Left colon (tissue), 2 donors: ENCODE data around the gene ULK4. TPM values are rescaled to one million over a fixed set of nuclear protein-coding genes. Genes with fewer than 3 reads are reported as not detected.

Source experiments
- ATAC-seq: fragments of 200-7000 bp; cut with Tn5 transposase; one replicate; pipeline ENCODE4 v1.9.1; 2020; ENCODE audit warnings: mild to moderate bottlenecking, moderate library complexity
- DNase-seq, 2 donors: peaks; one replicate each; pipeline ENCODE4 v3.0.0-alpha.2; 2020
- intact Hi-C, 2 donors: fragments of 100-400 bp; cut with DNase I in 1 of 2; cut with micrococcal nuclease in 1 of 2; formaldehyde crosslinking; loops; one replicate each; pipeline versions ENCODE4 v1.11.2 to v1.14.0; 2022; cut with DNase I, micrococcal nuclease
- total RNA-seq, 2 donors: library from RNA; stranded (reverse); fragmentation: NEBNext Ultra II Directional; extraction: Animal tissue kit (Norgen Biotek cat#: 25700); gene quantifications; one replicate each; pipeline ENCODE4 v1.2.1, GENCODE V29; 2021
- donor health status: DM: no; HTN: no; CAD: no.
- donor health status: DM: yes; HTN: yes; CAD: no.

ULK4 gene
- total RNA-seq, 2 donors from 2014 or later: 5.3 to 5.7 TPM

DNA sequence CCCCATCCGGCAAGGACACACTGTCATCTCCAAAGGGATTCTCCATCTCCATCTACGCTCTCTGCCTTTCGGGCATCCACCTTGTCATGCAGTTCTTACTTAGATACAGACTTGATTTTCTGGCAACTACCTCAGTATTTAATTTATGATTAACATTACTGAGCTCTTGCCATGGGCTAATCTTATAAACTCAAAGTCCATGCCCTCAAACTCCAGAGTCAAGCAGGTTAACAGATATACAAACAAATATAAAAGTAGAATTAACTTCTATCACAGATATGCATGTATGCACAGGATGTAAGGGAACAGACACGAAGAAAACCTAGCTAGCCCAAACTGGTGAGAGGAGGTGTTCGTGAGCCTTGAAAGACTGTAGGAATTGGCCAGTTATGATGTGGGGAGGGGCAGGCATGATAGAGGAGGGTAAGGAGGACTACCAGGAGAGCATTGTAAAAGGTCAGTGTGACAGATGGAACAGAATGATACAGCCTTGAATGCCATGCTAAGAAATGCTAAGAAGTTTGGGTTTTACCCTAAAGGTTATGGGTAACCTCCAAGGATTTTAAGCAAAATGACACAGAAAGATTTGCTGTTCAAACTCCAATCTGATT lies 334.3 kb downstream of the ULK4 start:
- intact Hi-C loops: no loop called here
- ATAC-seq (peak; percentile 82), DNase-seq (no peak)

DNA sequence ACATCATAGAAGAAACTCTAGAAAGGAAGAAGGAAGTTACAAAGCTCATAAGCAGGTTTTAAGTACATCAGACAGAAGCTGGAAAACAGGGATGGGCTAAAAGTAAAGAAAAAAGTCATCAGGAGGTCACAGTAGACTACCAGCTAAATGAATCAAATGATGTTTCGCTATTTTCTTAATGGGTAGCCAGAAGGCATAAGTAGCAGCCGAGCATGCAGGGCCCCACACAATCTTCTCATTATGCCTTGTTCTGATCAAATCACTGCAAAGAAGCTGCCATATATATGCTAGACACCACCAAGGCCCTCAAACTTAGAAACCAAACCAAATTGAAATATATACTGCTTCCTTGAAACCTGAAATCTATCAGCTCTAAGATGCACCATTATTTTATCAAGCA lies 349.1 kb downstream of the ULK4 start:
- no peak for ATAC-seq
- no peak for DNase-seq
- intact Hi-C loops: no loop called here

- ATAC-seq: no peak
- intact Hi-C loops: no loop called here
- no peak for DNase-seq
Observed at GRCh38 chr3:41611008-41611407, 350.9 kb downstream of the ULK4 start.

- intact Hi-C loops: no loop called here
- DNase-seq (no peak), ATAC-seq (no peak)
Observed at GRCh38 chr3:41608347-41608746, 353.6 kb downstream of the ULK4 start.

GRCh38 chr3:41603807-41604206 lies 358.1 kb downstream of the ULK4 start:
- no peak for DNase-seq
- no peak for ATAC-seq
- intact Hi-C loops: no loop called here

DNA sequence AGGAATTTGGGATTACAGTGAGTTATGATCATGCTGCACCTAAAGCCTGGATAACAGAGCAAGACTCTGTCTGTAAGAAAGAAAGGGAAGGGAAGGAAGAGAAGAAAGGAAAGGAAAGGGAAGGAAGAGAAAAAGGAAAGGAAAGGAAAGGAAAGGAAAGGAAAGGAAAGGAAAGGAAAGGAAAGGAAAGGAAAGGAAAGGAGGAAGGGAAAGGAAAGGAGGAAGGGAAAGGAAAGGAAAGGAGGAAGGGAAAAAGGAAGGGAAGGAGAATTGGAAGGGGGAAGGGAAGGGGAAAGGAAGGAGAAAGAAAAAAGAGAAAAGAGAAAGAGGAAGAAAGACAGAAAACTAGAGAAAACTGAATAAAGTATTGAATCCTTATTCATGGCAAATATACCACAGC lies 359.8 kb downstream of the ULK4 start:
- ATAC-seq: no peak
- intact Hi-C loops: no loop called here
- no peak for DNase-seq

GRCh38 chr3:41601404-41601987 lies 360.4 kb downstream of the ULK4 start:
- intact Hi-C loops: no loop called here
- ATAC-seq: no peak
- DNase-seq: no peak

DNA sequence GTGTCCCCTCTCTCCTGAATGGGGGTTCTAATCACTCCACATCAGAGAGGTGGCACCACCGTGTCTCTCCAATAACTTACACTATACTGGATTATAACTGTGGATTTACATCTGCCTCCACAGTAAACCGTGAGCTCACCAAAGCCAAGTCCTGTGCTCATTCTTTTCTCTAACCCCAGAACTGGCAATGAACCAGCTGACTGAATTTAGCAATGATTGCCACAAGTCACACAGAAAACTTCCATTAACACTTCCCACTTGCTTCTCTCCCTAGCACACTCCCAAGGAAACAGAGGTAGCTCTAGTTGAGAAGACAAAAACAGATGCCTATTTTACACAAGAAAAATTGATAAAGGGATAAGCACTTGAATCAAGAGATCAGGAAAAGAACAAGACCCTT lies 361.3 kb downstream of the ULK4 start:
- DNase-seq (no peak), ATAC-seq (no peak)
- intact Hi-C loops: no loop called here

- DNase-seq (no peak), ATAC-seq (no peak)
- intact Hi-C loops: no loop called here
Observed at GRCh38 chr3:41599127-41599484, 362.8 kb downstream of the ULK4 start.

- ATAC-seq: no peak
- DNase-seq: no peak
- intact Hi-C loops: no loop called here
Observed at GRCh38 chr3:41598402-41599126, 363.3 kb downstream of the ULK4 start.

DNA sequence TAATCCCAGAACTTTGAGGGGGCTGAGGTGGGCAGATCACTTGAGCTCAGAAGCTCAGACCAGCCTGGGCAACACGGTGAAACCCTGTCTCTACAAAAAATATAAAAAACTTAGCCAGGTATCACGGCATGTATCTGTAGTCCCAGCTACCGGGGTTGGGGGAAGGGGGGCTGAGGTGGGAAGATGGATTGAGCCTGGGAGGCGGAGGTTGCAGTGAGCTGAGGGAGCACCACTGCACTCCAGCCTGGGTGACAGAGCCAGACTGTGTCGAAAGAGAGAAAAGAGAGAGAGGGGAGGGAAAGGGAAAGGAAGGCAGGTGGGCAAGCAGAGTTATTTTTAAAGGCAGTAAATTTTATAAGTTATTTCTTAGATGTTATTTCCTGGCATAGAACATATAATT lies 368.1 kb downstream of the ULK4 start:
- no peak for DNase-seq
- ATAC-seq: no peak
- intact Hi-C loops: no loop called here

- ATAC-seq (no peak), DNase-seq (no peak)
Observed at GRCh38 chr3:41592753-41593510, 369.0 kb downstream of the ULK4 start.

GRCh38 chr3:41583014-41583413 lies 378.9 kb downstream of the ULK4 start:
- DNase-seq (no peak), ATAC-seq (no peak)
- intact Hi-C loops: no loop called here

More at GRCh38 chr3:41592753-41593510, 369.0 kb downstream of the ULK4 start:
- intact Hi-C loops: no loop called here

- ATAC-seq (no peak), DNase-seq (no peak)
- intact Hi-C loops: no loop called here
Observed at GRCh38 chr3:41581700-41582099, 380.2 kb downstream of the ULK4 start.

DNA sequence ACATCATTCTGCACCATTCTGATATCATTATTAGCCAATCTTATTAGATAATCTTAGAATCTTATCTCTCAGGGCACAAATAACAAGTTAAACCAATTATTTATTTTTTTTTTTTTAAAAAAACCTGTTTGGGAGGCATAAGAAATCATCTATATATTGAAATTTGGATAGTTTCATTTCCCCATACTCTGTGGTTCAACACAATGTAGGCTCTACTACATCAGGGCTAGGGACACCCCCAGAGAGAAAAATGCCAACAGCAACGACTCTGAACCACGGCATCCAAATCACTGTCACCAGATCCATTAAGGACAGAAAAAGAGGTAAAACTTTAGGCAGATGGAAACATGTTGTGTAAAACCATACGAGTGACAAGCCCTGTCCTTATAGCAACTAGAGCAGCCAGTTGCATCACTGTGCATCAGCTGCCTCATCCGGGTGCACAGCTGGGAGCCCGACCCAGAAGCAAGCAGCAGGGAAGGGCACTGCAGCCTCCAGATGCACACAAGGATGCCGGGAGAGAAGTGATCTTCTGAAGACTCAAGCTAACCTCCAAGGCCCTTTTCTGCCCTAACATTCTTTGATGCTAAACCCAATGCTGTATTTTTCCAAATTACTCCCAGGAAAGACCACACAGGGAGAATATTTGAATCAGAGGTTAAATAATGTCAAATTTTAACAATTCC lies 381.5 kb downstream of the ULK4 start:
- ATAC-seq (no peak), DNase-seq (no peak)
- intact Hi-C loops: no loop called here

GRCh38 chr3:41579861-41580260 lies 382.0 kb downstream of the ULK4 start:
- intact Hi-C loops: no loop called here
- no peak for DNase-seq
- ATAC-seq: no peak

DNA sequence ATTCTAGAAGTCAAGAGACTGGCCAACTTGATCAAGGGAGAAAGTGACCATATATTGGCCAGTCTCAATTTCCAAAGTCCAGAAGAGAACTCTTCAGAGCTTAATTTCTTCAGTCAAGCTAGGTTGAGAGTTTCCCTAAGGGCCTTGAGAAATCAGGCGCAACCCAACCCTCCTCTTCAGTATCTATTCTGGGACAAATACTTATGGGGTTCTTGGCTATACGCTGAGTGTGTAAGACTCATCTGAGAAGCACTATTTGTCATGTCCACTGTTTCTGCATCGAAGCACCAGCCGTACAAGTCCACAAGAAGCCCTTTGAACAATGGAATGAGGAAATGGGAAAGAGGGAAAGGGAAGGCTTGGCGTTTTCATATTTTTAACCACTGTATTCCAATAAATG lies 383.1 kb downstream of the ULK4 start:
- no peak for ATAC-seq
- DNase-seq: no peak
- intact Hi-C loops: no loop called here

DNA sequence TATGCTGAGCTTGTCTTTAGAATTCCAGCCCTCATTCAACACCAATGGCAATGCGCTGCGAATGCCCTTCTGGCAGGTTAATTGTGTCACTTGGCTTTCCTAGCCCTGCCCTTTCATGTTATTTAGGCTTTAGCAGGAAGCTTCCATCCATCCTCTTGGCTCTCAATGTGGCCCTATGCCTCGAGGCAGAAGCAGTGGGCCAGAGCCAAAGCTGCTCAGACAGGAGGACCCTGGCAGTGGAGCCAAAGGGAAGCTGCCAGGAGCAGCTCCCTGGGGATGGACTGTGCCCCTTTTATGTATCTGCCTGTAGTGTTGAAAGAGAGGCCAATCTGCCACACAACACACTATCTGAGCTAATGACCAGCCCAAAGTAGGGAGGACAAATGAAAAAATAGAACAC lies 386.2 kb downstream of the ULK4 start:
- ATAC-seq (no peak), DNase-seq (no peak)
- intact Hi-C loops: no loop called here

- intact Hi-C loops: no loop called here
- ATAC-seq: no peak
- no peak for DNase-seq
Observed at GRCh38 chr3:41574900-41575299, 387.0 kb downstream of the ULK4 start.
